ENCODE measurements around the gene FGFRL1.
A peak's percentile ranks its signal among the peaks of the same experiment; 100 is the strongest.

FGFRL1 gene

DNA sequence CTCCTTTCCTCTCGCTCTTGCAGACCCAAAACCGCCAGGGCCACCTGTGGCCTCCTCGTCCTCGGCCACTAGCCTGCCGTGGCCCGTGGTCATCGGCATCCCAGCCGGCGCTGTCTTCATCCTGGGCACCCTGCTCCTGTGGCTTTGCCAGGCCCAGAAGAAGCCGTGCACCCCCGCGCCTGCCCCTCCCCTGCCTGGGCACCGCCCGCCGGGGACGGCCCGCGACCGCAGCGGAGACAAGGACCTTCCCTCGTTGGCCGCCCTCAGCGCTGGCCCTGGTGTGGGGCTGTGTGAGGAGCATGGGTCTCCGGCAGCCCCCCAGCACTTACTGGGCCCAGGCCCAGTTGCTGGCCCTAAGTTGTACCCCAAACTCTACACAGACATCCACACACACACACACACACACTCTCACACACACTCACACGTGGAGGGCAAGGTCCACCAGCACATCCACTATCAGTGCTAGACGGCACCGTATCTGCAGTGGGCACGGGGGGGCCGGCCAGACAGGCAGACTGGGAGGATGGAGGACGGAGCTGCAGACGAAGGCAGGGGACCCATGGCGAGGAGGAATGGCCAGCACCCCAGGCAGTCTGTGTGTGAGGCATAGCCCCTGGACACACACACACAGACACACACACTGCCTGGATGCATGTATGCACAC lies 13.6 kb downstream of the FGFRL1 start:
- Mint-ChIP-seq H3K36me3 (peaks cover 4% of the 10 kb centered on the region), H3K27ac (peak overlapping the region; percentile 66), H3K4me3 (peak overlapping the region; percentile 17), H3K27me3 (peaks cover 2% of the 10 kb centered on the region), H3K4me1 (peaks cover 17% of the 10 kb centered on the region), H3K9me3 (no peaks in the 10 kb centered on the region)
- ATAC-seq (ENCODE audit: low read depth) = no peak
- no peak for DNase-seq (ENCODE audit: low spot score in 2 of 2)

DNA sequence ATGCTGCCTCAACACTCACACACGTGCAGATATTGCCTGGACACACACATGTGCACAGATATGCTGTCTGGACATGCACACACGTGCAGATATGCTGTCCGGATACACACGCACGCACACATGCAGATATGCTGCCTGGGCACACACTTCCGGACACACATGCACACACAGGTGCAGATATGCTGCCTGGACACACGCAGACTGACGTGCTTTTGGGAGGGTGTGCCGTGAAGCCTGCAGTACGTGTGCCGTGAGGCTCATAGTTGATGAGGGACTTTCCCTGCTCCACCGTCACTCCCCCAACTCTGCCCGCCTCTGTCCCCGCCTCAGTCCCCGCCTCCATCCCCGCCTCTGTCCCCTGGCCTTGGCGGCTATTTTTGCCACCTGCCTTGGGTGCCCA lies 14.7 kb downstream of the FGFRL1 start:
- peaks cover 17% of the 10 kb centered on the region for H3K4me1 Mint-ChIP-seq
- H3K9me3 Mint-ChIP-seq = no peaks in the 10 kb centered on the region
- H3K27me3 Mint-ChIP-seq = peaks cover 2% of the 10 kb centered on the region
- ATAC-seq (ENCODE audit: low read depth) (peak; percentile 90), DNase-seq (ENCODE audit: low spot score in 2 of 2) (peak; percentile 69 to 75)
- peak overlapping the region; percentile 91 for H3K27ac Mint-ChIP-seq
- peak overlapping the region; percentile 55 for H3K4me3 Mint-ChIP-seq
- H3K36me3 Mint-ChIP-seq = peaks cover 4% of the 10 kb centered on the region

DNA sequence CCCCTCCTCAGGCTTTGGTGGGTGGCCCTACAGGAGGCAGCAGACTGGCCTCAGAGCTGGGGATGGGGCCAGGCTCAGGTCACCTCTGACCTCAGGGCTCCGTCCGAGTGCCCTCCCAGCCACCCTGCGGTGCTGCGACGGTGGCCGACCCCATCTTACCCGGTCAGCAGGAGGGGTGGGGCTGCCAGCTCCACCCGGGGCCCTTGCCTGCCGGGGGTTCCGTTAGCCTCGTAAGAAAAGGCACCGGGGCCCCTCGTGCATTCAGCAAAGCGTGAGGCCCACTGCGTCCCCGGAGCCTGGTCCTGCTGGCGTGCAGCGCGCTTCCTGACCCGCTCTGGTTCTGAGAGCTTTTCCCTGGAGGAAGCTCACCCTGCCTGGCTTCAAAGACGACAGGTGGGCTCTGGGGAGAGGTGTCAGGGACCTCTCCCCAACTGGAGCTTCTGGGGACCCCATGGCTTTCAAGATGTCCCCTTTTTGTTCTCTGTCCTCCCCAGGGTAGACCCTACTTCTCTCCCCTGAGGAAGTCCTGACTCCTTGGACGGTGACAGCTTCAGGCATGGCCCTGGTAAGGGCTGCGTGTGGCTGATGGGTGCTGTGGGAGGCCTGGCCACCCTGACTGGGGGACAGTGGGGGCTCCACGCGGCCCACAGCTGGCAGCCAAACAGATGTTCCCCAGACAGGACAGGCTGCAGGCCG lies 15.9 kb downstream of the FGFRL1 start:
- Mint-ChIP-seq H3K4me3 (no peak overlapping the region), H3K36me3 (peaks cover 4% of the 10 kb centered on the region)

DNA sequence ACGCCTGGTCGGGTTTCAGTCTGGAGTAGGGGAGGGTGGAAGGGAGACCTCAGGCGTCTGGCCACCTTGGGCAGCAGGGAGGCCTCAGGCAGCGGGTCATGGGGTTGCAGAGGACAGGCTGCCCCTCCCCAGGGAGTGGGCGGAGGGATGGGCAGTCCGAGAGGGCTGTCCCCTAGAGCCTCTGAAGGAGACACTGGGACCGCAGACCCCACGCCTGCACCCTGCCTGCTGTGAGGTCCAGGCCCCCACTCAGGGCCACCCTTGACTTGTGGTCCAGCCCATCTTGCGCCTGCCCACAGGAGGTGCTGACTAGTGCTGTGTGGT lies 16.5 kb downstream of the FGFRL1 start:
- peak overlapping the region; percentile 53 for H3K27ac Mint-ChIP-seq
- no peak overlapping the region for H3K4me3 Mint-ChIP-seq
- H3K4me1 Mint-ChIP-seq = peaks cover 11% of the 10 kb centered on the region
- H3K9me3 Mint-ChIP-seq = no peaks in the 10 kb centered on the region
- ATAC-seq (ENCODE audit: low read depth) = no peak
- H3K27me3 Mint-ChIP-seq = peaks cover 2% of the 10 kb centered on the region
- no peak for DNase-seq (ENCODE audit: low spot score in 2 of 2)
- H3K36me3 Mint-ChIP-seq = peaks cover 4% of the 10 kb centered on the region

More for the DNA sequence above, 15.9 kb downstream of the FGFRL1 start:
- H3K4me1 Mint-ChIP-seq = peaks cover 11% of the 10 kb centered on the region
- no peaks in the 10 kb centered on the region for H3K9me3 Mint-ChIP-seq
- peaks cover 2% of the 10 kb centered on the region for H3K27me3 Mint-ChIP-seq
- ATAC-seq (ENCODE audit: low read depth) = no peak
- DNase-seq (ENCODE audit: low spot score in 2 of 2) = no peak
- H3K27ac Mint-ChIP-seq = no peak overlapping the region

DNA sequence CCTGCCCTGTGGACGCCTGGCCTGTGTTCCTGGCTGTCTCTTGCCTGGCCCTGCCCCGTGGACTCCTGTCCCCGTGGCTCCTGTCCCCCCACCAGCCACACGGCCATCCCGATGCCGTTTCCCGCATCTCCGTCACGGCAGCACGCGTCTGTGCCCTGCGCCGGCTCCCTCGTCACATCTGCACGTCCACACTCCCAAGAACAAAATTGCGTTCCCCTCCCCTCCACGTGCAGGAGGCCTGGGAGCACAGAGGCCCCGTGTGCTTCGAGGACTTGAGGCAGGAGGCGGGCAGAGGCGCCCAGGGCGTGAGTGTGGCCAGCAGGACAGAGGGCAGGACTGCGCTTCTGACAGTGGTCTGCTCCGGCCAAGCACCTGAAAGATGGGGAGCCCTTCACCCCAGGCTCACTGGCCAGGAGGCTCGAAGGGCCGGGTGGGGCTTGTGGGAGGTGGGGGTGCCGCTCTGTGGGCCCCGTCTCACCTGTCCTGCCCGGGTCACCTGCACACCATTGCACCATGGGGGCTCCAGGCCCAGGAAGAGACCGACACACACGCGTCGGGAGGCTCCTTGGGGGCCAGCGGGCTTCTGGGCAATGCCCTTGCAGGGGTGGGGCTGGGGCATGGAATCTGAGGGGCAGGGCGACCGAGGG lies 17.3 kb downstream of the FGFRL1 start:
- ATAC-seq (ENCODE audit: low read depth) (no peak), DNase-seq (ENCODE audit: low spot score in 2 of 2) (no peak)
- H3K27ac Mint-ChIP-seq = peak overlapping the region; percentile 53
- peaks cover 11% of the 10 kb centered on the region for H3K4me1 Mint-ChIP-seq
- H3K27me3 Mint-ChIP-seq = peaks cover 2% of the 10 kb centered on the region
- H3K9me3 Mint-ChIP-seq = no peaks in the 10 kb centered on the region
- peaks cover 4% of the 10 kb centered on the region for H3K36me3 Mint-ChIP-seq
- H3K4me3 Mint-ChIP-seq = no peak overlapping the region

DNA sequence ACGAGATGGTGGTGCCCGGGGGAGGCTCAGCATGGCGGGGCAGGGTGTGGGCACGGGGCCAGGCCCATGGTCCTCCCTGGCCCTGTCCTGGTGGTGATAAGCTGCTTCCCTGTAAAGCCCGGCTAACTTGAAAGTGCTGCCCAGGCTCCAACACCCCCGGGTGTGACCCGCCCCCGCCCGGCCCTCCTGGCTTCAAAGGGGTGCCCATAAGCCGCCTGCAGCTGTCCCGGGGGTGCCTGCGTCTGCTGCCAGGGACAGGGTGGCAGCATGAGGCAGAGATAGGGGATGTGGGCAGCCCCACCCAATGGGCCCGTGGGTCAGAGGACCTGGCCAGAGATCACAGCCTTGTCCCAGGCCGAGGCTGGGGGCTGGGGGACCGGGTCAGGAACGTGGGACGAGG lies 18.1 kb downstream of the FGFRL1 start:
- Mint-ChIP-seq H3K27ac (no peak overlapping the region), H3K36me3 (peaks cover 4% of the 10 kb centered on the region), H3K4me3 (no peak overlapping the region), H3K9me3 (no peaks in the 10 kb centered on the region), H3K27me3 (peaks cover 2% of the 10 kb centered on the region), H3K4me1 (peaks cover 11% of the 10 kb centered on the region)
- ATAC-seq (ENCODE audit: low read depth) = no peak
- DNase-seq (ENCODE audit: low spot score in 2 of 2) = no peak

DNA sequence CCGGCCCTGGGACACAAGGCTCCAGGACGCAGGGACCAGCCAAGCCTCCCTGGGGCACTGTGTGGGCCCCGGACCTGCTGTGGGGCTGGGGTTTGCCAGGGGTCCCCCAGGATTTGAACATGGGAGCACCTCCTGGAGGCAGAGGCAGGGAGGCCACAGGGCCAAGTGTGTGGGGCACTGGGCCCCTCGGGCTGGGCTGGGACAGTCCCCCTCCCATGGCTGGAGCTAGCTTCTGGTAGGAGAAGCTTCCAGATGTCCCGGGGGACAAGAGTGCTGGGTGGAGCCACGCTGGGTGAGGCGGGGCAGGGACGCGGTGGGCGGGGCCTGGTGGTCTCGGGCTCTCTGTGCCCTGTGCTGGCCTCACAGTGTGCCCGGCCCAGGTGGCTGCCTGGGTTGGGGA lies 18.6 kb downstream of the FGFRL1 start:
- Mint-ChIP-seq H3K27me3 (peaks cover 2% of the 10 kb centered on the region), H3K9me3 (no peaks in the 10 kb centered on the region), H3K36me3 (peaks cover 4% of the 10 kb centered on the region), H3K27ac (no peak overlapping the region), H3K4me1 (peaks cover 11% of the 10 kb centered on the region), H3K4me3 (no peak overlapping the region)
- DNase-seq (ENCODE audit: low spot score in 2 of 2) (no peak), ATAC-seq (ENCODE audit: low read depth) (no peak)

DNA sequence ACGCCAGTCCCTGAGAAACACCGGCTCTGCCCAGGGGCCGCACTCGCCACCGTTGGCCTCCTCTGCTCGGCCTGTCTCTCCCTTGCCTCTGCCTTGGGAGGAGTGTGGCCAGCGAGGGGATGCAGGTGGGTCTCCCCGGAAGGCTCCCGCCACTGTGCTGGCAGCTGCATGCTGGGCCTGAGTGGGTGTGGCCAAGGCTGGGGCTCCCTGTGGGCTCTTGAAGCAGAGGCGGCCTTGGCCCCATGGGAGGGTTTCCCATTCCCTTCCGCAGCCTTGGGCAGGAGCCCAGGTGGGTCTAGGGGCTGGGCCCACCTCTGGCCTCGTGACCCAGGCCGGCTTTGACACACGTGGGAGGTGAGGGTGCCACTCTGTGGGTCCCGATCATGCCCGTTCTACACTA lies 19.1 kb downstream of the FGFRL1 start:
- no peak for ATAC-seq (ENCODE audit: low read depth)
- Mint-ChIP-seq H3K4me1 (peaks cover 8% of the 10 kb centered on the region), H3K4me3 (no peak overlapping the region), H3K36me3 (no peaks in the 10 kb centered on the region), H3K27me3 (peaks cover 2% of the 10 kb centered on the region), H3K27ac (no peak overlapping the region), H3K9me3 (no peaks in the 10 kb centered on the region)
- DNase-seq (ENCODE audit: low spot score in 2 of 2) = no peak

DNA sequence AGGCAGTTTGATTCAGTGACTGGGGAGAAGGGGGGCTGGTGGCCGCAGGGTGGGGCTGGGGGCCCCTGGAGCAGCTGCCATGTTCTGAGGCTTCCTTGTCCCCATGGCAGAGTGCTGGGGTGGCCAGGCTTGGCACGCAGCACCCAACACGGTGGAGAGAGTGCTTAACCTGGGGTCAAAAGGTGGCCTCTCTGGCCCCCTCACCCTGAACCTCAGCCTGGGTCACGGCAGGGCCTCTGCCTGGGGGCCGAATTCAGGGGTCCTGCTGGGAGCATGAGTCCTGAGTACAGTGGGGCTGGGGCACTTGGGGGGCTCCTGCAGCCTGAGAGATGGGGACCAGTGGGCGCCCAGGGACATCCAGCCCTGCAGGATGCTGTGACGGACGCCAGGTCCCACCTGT lies 19.9 kb downstream of the FGFRL1 start:
- no peak for ATAC-seq (ENCODE audit: low read depth)
- Mint-ChIP-seq H3K27ac (no peak overlapping the region), H3K36me3 (no peaks in the 10 kb centered on the region)

DNA sequence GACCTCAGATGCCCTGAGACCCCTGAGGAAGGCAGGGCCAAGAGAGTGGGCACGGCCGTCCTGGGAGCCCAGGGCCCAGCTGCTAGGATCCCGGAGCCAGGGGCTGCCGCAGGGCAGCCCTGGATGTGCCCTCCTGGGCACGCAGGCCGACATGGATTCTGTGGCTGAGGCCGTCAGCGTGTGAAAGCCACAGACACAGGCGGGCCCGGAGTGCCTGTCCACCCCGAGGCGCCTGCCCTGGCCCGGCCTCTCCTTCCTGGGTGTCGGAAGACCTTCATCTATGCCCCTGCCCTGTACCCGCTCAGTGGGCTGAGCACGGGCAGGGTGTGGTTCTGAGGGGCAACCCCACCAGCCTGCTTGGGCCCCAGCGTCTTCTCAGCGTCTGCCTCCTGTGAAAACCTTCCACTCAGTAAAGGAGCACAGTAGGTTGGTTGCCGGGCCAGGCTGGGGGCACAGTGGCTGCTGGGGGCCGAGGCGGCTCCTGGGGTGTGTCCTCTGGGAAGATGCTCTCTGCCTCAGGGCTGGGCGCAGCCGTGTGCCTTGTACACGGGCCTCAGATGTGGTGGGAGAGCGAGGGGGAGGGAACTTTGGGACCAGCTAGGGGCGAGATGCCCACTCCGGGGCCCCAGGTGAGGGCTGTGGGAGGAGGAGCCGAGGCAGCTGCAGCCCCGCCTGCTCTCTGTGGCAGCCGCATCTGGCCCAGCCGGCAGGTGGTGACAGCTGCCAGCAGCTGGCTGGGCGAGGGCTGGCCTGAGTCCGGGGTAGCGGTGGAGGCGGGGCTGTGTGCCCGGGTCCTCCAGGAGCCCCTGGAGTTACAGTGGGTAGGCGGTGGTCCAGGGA lies 20.8 kb downstream of the FGFRL1 start:
- H3K36me3 Mint-ChIP-seq = no peaks in the 10 kb centered on the region
- no peak overlapping the region for H3K4me3 Mint-ChIP-seq
- peaks cover 2% of the 10 kb centered on the region for H3K27me3 Mint-ChIP-seq
- ATAC-seq (ENCODE audit: low read depth) (peak; percentile 63), DNase-seq (ENCODE audit: low spot score in 2 of 2) (no peak)
- H3K4me1 Mint-ChIP-seq = no peaks in the 10 kb centered on the region
- no peaks in the 10 kb centered on the region for H3K9me3 Mint-ChIP-seq
- no peak overlapping the region for H3K27ac Mint-ChIP-seq

More for the DNA sequence above, 19.9 kb downstream of the FGFRL1 start:
- H3K9me3 Mint-ChIP-seq = no peaks in the 10 kb centered on the region
- H3K4me1 Mint-ChIP-seq = peaks cover 1% of the 10 kb centered on the region
- H3K4me3 Mint-ChIP-seq = no peak overlapping the region
- no peak for DNase-seq (ENCODE audit: low spot score in 2 of 2)
- peaks cover 2% of the 10 kb centered on the region for H3K27me3 Mint-ChIP-seq

DNA sequence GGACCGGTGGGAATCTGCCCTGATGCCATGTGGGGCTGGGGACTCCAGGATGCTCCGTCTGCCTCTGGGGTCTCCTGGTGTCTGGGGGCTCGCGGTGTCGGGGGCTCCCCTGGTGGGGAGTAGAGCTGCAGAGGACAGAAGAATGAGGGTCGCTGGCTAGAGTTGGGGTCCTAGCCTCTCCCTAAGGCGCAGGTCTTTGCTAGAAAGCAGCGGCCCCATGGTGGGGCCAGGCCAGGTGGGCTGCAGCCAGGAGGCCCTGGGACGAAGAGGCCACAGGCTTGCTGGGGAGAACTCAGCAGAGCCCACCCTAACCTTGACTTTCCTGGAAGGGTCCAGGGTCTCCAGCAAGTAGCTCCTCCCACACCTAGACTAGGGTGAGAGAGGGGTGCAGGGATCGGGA lies 21.4 kb downstream of the FGFRL1 start:
- no peak overlapping the region for H3K27ac Mint-ChIP-seq
- H3K4me1 Mint-ChIP-seq = no peaks in the 10 kb centered on the region
- ATAC-seq (ENCODE audit: low read depth) = no peak
- peaks cover 2% of the 10 kb centered on the region for H3K27me3 Mint-ChIP-seq
- H3K9me3 Mint-ChIP-seq = no peaks in the 10 kb centered on the region
- H3K36me3 Mint-ChIP-seq = no peaks in the 10 kb centered on the region
- no peak for DNase-seq (ENCODE audit: low spot score in 2 of 2)
- H3K4me3 Mint-ChIP-seq = no peak overlapping the region

DNA sequence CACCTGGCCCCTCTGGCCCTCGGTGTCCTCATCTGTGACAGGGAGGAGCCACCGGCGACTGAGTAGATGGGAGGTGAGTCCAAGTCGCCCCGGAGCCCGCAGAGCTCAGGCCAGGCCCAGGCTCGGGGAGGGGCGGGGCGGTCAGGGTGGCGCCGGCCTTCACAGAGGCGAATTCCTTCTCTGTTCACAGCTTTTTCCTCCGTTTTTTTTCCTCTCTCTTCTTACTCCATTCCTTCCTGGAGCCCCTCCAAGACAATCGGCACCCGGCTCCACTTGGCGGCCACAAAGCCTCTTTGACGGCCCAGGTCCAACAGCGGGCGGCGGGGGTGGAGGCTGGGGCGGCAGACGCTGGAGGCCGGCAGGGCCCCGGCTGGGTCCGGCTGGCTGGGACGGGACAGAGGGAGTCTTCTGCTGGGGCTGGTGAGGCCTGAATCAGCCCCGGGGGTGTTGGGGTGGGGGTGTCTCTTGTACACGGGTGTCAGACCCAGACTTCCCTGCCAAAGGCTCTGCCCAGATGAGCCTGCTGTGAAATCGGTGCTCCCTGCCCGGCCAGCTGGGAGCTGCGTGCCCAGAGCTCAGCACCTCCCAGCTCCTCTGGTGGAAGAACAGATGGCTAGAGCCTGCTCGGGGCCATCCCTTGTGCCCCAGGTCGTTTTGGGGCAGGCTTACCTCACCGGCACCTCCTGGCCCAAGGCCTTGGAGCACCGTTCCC lies 22.6 kb downstream of the FGFRL1 start:
- no peak overlapping the region for H3K27ac Mint-ChIP-seq
- DNase-seq (ENCODE audit: low spot score in 2 of 2) (no peak), ATAC-seq (ENCODE audit: low read depth) (no peak)
- H3K27me3 Mint-ChIP-seq = no peaks in the 10 kb centered on the region
- no peaks in the 10 kb centered on the region for H3K36me3 Mint-ChIP-seq
- H3K9me3 Mint-ChIP-seq = no peaks in the 10 kb centered on the region
- H3K4me3 Mint-ChIP-seq = no peak overlapping the region
- H3K4me1 Mint-ChIP-seq = no peaks in the 10 kb centered on the region

DNA sequence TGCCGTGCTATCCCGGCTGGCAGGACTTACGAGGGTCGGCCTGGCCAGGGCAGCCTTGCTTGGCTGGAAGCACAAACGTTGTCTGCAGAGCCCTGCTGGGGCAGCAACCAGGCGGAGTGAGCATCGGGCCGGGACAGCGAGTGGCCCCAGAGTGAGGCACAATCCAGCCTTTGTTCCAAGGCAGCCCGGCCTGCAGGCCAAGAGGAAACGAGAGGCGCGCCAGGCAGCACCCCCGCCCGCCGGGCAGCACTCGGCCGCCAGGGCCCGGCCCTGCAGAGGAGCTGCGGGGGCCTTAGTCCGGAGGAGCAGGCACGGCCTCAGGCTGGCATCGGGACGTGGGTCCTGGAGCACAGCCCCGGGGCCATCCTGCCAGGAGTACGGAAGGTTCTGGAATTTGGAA lies 24.1 kb downstream of the FGFRL1 start:
- DNase-seq (ENCODE audit: low spot score in 2 of 2) (no peak), ATAC-seq (ENCODE audit: low read depth) (no peak)
- Mint-ChIP-seq H3K4me3 (no peak overlapping the region), H3K9me3 (no peaks in the 10 kb centered on the region), H3K4me1 (no peaks in the 10 kb centered on the region), H3K36me3 (no peaks in the 10 kb centered on the region), H3K27me3 (peaks cover 1% of the 10 kb centered on the region), H3K27ac (no peak overlapping the region)

All from memory B cell (primary cell).